ENCODE results near the gene PIP5K1B. TPM values are rescaled to one million over a fixed set of nuclear protein-coding genes. Genes with fewer than 3 reads are reported as not detected.

Gene PIP5K1B
- total RNA-seq, 3 donors from 2014 or later = 60.0 to 122 (median 73.3) TPM

DNA sequence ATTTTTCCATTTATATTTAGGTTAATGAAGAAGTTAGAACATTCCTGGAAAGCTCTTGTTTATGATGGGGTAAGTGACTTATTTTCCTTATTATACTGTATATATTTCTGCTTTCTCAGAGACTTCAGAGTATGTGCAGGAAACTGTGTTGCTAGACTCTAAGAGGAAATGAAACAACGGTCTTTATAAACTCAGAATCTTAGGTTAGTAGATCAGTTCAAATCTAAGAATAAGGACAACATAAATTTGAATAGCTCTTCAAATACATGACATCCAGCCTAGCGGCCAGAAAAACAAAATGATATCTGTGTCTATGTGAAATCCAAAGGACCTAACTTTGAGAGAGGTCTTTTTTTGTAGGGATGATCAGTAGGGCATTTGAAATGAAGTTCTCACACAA, 214.6 kb downstream of the PIP5K1B start:
- no peaks in the 10 kb centered on the region for H3K4me1 ChIP-seq (ENCODE audit: low read depth)
- no peaks in the 10 kb centered on the region for H3K36me3 ChIP-seq (ENCODE audit: low read depth)
- H3K9me3 ChIP-seq = no peaks in the 10 kb centered on the region
- TF ChIP-seq, protein P1, sequence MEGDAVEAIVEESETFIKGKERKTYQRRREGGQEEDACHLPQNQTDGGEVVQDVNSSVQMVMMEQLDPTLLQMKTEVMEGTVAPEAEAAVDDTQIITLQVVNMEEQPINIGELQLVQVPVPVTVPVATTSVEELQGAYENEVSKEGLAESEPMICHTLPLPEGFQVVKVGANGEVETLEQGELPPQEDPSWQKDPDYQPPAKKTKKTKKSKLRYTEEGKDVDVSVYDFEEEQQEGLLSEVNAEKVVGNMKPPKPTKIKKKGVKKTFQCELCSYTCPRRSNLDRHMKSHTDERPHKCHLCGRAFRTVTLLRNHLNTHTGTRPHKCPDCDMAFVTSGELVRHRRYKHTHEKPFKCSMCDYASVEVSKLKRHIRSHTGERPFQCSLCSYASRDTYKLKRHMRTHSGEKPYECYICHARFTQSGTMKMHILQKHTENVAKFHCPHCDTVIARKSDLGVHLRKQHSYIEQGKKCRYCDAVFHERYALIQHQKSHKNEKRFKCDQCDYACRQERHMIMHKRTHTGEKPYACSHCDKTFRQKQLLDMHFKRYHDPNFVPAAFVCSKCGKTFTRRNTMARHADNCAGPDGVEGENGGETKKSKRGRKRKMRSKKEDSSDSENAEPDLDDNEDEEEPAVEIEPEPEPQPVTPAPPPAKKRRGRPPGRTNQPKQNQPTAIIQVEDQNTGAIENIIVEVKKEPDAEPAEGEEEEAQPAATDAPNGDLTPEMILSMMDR (IDR thresholded peaks at IDR 0.05) = no peak
- H3K4me3 ChIP-seq = no peak overlapping the region
- DNase-seq (no peak), ATAC-seq (no peak)
- intact Hi-C loops (cut with DNase I, micrococcal nuclease) = no loop called here

DNA sequence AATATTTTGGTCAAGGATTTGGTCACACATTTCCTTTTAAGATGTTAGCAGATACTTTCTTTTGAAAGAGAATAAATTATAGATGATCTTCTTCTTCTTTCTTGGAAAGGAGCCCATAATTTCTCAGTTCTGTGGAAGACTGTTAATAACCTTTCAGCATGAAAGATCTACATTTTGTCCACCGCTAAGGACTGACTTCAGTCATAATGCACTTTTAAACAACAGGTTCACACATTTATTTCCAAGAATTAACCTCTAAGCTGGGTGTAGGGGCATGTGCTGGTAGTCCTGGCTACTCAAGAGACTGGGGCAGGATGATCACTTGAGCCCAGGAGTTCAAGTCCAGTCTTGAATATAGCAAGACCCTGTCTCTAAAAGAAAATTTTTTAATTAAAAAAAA, 215.9 kb downstream of the PIP5K1B start:
- ATAC-seq = no peak
- H3K4me3 ChIP-seq = no peak overlapping the region
- no peaks in the 10 kb centered on the region for H3K36me3 ChIP-seq (ENCODE audit: low read depth)
- no peaks in the 10 kb centered on the region for H3K4me1 ChIP-seq (ENCODE audit: low read depth)
- TF ChIP-seq, protein P1 (IDR thresholded peaks at IDR 0.05) = no peak
- no peak for DNase-seq
- H3K9me3 ChIP-seq = no peaks in the 10 kb centered on the region
- intact Hi-C loops (cut with DNase I, micrococcal nuclease) = no loop called here

DNA sequence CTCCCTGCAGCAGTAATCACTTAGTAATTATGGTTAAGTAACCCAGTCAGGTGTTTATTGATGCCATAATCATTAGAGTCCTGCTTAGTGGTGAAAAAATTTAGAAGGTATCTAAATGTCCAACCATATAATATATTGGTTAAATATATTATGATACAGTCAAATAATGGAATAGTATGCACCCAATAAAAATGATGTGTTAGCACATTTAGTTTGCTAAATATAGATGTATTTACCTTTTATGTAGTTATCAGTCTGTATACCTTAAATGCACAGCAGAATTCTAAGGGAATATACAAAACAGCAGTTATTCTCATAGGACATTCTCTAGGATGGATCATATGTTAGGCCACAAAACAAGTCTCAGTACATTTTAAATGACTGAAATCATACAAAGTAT, 218.4 kb downstream of the PIP5K1B start:
- H3K4me3 ChIP-seq = no peak overlapping the region
- intact Hi-C loops (cut with DNase I, micrococcal nuclease) = no loop called here
- ATAC-seq = no peak
- no peak for DNase-seq
- no peaks in the 10 kb centered on the region for H3K9me3 ChIP-seq
- TF ChIP-seq, protein P1 (IDR thresholded peaks at IDR 0.05) = no peak
- H3K4me1 ChIP-seq (ENCODE audit: low read depth) = no peaks in the 10 kb centered on the region
- H3K36me3 ChIP-seq (ENCODE audit: low read depth) = no peaks in the 10 kb centered on the region

DNA sequence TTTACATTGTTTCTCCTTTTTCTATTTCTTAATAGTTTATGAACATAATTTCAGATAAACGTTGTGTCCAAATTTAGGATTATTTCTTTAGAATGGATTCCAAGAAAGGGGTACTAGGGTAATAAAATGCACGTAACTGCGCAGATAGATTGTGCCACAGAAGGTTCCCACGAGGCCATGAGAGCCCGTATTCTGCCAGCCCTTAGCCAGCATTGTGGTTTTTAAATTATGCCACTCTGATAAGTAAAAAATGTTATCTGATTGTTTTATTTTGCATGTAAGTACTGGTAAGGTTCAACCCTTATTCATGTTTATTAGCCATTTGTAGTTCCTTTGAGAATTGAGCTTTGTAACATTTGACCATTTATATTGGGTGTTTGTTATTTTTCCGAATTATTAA, 220.1 kb downstream of the PIP5K1B start:
- intact Hi-C loops (cut with DNase I, micrococcal nuclease) = no loop called here
- no peak for ATAC-seq
- Histone ChIP-seq H3K36me3 (ENCODE audit: low read depth) (no peaks in the 10 kb centered on the region), H3K9me3 (no peaks in the 10 kb centered on the region), H3K4me3 (no peak overlapping the region), H3K4me1 (ENCODE audit: low read depth) (no peaks in the 10 kb centered on the region)
- TF ChIP-seq, protein P1 (IDR thresholded peaks at IDR 0.05) = no peak
- no peak for DNase-seq

DNA sequence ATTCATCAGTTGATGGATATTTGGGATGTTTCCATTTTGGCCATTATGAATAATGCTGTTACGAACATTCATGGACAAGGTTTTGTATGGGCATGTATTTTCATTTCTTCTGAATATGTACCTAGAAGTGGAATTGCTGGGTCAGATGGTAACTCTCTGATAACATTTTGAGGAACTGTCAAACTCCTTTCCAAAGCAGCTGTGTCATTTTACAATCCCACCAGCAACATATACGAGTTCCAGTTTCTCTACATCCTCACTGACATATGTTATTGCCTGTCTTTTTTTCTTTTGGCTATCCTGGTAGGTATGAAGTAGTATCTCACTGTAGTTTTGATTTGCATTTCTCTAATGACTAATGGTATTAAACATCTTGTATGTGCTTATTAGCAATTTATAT, 222.1 kb downstream of the PIP5K1B start:
- intact Hi-C loops (cut with DNase I, micrococcal nuclease) = no loop called here
- Histone ChIP-seq H3K9me3 (no peaks in the 10 kb centered on the region), H3K4me1 (ENCODE audit: low read depth) (no peaks in the 10 kb centered on the region), H3K4me3 (no peak overlapping the region), H3K36me3 (ENCODE audit: low read depth) (no peaks in the 10 kb centered on the region)
- DNase-seq (no peak), ATAC-seq (no peak)
- TF ChIP-seq, protein P1 (IDR thresholded peaks at IDR 0.05) = no peak

DNA sequence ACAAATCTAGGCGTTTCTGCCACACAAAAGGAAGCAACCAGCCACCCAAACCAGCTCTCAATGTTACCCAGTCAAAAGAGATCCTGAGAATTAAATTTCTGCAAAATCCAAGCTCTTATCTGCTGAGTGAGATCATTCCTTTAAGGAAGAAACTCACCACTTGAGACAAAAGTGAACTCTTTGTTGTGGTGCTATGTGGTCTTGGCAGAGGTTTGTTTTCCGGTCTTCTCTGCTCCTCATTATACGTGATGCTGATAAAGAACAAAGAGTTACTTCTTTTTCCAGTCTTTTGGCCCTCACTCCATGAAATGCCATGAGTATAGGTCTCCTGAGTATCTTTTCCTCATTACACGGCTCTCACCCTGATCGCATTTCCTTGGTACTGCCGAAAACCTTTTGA, 226.8 kb downstream of the PIP5K1B start:
- H3K9me3 ChIP-seq = no peaks in the 10 kb centered on the region
- TF ChIP-seq, protein P1 (IDR thresholded peaks at IDR 0.05) = no peak
- intact Hi-C loops (cut with DNase I, micrococcal nuclease) = no loop called here
- H3K4me1 ChIP-seq (ENCODE audit: low read depth) = no peaks in the 10 kb centered on the region
- no peaks in the 10 kb centered on the region for H3K36me3 ChIP-seq (ENCODE audit: low read depth)
- no peak for ATAC-seq
- DNase-seq = no peak
- no peak overlapping the region for H3K4me3 ChIP-seq
